ELR (cell line): ENCODE measurements around the gene CNOT6.

Experiments used
- DNase-seq: peaks from one replicate; pipeline ENCODE4 v3.0.0-alpha.2; 2015; ENCODE audit warnings: low read depth

The CNOT6 gene

DNA sequence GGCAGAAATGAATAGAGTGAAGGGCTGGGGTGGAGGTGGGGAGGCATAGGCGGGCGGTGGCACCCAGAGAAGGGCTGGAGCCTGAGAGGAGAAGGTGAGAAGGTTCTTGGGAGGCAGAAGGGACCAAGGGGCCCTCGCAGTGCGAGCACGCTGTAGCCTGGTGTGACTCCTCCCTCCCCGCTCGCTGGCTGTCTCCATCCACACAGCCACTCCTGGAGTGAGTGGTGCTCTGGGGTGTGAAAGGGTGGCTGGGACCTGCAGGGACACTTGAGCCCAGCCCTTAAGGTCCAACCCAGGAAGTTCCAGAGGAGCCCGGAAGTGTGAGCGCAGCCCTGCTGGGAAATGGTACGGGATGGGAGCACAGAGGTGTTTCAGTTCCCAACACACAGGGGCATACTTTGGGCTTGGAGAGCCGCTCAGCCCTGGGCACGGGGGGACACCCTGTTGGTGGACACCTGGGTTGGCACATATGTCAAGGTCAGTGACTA is 106.4 kb downstream of the CNOT6 start:
- DNase-seq = no peak

DNA sequence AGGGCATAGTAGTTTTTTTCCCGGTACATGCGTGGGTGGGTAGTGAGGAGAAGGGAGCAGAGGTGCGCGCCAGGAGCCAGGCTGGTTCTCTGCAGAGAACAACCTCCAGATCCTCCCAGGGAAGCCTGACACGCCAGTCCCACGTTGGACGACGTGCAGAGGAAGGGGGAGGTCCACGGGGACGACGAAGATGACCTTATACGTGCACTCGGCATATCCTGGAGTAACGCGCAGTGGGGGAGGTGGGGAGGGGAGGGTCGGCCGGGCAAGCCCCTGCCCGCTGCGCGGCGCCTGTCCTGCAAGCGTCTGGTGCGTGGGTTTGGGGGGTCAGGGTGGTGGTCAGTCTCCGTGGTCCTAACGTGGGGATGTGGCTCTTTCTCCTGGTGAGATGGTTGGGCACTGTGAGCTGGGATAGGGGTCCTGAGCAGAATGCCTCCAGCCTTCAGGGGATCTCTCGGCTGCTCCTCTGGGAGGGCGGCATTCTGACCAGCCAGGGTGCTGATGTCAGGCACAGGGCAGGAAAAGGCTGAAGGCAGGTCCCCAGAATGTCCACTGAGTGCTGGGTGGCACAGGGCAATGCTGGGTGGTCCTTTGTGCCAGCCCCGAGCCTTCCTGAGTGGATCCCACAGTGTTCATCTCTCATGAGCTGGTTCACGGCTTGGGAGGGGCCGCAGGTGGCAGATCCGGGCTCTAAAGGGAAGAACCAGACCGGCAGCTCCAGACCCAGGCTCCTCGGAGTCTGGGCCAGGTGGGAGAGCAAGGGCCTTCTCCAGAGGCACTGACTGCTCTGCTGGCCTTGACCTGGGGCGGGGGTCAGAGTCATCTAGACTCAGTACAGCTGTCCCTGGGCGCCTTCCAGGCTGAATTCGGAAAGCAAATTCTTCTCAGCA is 107.7 kb downstream of the CNOT6 start:
- DNase-seq = no peak

DNA sequence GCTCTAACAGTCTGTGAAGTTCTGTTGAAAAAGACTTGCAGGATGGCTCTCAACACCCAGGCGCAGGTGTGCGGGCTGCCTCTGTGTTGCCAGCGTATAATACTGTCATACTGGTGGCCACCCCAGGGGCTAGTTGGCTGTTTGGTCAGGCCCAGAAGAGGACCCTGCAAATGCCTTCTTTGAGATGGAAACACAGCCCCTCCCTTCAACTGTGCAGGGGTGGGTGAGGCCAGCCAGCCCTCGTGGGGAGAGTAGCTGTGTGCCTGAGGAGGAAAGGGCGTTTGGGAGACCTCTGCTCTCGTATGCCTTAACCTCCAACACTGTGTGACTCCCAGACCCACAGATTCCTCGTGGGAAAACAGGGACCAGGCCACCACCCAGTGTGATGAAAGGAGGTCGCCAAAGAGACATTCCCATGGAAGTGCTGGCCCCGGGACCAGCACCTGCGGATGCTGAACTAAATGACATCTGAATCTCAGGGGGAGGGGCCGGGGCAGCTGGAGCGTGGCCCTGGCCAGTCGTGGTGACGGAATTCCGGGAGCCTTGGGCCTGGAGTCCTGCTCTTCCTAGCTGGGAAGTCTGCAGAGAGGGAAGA is 108.4 kb downstream of the CNOT6 start:
- no peak for DNase-seq

DNA sequence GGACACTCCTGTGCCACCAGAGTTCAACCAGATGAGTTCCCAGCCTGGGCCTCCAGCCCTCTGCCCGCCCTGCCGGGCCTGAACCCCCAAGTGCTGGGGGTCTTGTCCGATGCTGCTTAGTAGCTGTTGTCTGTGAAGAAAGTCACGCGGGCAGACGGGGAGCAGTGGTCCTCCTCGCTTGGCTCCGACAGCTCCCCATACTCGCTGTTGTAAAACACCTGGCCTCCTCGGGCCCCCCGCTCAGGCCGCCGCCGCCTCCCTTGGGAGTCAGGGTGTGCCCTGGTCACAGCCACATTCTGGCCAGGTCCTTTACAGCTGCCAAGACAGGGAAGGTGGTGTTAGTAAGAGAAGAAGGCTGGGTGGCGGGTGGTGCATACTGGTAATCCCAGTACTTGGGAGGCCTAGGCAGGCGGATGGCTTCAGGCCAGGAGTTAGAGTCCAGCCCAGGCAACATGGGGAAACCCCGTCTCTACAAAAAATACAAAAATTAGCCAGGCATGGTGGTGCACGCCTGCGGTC is 109.0 kb downstream of the CNOT6 start:
- no peak for DNase-seq

DNA sequence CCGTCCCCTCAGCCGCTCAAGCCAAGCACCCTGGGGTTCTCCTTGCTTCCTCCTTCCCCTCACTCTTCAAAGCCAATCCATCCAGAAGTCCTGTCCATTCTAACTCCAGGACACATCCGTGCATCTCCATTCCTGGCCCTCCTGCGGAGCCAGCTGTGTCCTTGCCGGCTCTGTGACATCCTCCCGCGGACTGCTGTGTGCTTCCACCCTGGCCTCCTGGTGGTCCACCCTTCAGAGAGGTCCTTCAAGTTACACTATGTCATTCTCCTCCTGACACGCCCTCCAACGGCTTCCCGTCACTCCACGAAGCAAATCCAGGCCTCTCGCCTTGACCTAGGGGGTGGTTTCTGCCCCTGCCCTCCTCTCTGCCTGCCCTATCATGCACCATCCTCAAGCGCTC is 110.1 kb downstream of the CNOT6 start:
- no peak for DNase-seq

DNA sequence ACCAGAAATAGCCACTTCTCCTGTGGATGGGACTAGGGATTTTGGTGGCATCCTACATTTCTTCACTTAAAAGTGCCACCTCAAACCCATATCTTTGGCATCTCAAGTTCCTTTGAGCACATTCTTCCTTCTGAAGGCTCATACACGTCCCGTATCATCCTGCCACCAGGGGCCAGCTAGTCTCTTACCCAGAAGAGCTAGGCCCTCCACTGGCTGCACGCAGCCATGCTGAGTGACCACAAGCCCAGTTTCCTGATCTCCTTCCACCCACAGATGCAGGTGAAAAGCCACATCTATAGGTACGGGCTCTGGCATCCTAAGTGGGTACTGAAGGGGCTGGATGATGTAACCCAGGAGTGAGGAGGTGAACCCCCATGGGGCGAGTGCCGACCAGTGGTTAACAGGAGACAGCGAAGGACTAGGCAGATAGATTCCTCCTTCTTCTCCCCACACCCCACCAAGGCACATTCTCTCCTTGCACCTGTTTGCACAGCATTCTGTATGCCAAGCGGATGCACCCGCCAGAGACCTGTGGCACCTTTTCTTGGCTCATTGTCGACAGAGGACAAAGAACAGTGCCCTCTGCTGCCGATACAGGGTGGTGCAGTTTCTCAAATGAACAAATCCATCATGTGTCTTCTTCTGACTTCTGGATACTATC is 111.5 kb downstream of the CNOT6 start:
- DNase-seq = peak; percentile 64

DNA sequence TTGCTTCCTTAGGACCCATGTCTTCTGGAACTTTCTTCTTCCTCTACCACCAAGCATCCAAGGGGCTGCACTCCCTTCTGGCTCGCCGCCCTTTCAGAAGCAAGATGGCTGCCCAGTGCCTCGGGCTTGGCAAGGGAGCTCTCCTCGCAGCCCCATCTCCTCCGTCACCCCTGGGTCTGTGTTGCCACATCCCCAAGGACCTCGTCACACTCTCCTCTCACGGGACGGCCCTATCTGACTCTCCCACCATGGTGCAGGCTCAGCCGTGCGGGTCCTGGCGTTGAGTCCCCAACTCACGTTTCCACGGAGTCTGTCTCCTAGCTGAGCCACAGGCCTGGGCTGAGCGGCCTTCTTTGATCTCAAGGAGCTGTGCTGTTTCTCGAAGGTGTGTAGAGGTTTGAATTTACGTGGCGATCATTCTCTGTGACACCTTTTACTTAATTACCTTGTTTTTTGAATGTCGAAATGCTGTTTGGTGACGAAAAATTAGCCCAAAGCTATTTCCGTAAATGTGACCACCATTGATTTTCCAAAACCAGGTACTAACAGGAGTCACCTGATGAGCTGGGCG is 112.1 kb downstream of the CNOT6 start:
- DNase-seq = no peak

DNA sequence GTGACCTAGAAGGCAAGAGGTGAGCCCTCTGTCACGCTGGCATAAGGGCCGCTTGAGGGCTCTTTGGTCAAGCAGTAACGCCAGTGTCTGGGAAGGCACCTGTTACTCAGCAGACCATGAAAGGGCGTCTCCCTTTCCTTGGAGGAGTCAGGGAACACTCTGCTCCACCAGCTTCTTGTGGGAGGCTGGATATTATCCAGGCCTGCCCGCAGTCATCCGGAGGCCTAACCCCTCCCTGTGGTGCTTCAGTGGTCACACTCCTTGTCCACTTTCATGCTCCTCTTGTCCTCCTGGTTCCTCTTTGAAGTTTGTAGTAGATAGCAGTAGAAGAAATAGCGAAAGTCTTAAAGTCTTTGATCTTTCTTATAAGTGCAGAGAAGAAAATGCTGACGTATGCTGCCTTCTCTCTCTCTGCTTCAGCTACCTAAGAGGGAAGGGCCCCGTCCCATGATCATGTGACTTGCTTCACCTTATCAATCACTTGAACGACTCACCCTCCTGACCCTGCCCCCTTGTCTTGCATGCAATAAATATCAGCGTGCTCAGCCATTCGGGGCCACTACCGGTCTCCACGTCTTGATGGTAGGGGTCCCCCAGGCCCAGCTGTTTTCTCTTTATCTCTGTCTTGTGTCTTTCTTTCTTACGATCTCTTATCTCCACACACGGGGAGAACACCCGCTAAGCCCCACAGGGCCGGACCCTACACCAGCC is 113.8 kb downstream of the CNOT6 start:
- DNase-seq = no peak

DNA sequence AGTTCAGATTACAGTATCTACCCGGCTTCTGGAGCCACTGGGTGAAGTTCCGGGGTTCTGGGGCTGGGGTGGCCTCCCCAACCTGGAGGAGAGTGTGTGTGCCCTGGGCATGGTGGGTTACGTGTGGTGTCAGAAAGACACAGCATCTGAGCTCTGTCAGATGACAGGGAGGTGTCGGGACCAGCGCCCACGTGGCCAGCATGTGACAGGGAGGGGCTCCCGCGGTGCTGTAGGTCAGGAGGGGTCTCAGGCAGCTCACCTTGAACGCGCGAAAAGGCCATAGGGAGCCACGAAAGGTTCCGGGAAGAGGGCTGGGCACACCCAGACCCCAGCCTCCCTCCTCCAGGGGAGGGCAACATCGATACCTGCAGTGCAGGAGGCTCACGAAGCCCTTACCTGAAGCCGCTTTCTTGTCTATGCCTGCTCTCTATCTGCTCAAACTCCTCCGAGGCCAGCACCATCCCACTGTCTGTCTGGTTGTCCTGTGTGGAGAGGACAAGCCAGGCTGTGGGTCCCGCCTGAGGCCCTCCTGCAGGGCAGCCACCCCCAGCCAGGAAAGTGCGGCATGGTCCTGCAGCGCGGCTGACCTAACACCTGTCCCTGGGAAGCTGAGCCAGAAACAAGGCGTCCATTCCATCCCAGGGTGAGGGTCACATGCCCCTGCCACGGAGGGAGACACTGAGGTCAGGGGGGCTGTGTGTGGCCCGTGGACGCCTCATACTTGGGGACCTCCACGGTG is 114.6 kb downstream of the CNOT6 start:
- no peak for DNase-seq

DNA sequence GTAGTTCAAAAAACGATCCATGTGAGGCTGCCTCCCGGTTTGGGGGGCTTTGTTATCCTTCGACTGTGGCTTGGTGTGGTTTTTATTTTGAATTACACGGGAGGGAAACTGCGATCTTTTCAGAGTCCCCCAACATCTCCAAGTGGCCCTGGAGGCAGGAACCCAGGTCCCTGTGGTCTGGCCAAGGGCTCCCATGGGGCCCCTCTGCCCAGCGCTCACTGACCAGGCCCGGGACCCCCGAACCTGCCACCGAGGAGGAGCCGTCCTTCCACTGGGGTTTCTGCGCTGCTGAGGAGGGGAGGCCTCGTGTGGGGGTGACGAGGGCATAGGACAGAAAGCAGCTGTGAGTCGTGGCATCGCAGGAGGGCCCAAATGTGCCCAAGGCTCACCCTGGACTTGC is 115.2 kb downstream of the CNOT6 start:
- no peak for DNase-seq

DNA sequence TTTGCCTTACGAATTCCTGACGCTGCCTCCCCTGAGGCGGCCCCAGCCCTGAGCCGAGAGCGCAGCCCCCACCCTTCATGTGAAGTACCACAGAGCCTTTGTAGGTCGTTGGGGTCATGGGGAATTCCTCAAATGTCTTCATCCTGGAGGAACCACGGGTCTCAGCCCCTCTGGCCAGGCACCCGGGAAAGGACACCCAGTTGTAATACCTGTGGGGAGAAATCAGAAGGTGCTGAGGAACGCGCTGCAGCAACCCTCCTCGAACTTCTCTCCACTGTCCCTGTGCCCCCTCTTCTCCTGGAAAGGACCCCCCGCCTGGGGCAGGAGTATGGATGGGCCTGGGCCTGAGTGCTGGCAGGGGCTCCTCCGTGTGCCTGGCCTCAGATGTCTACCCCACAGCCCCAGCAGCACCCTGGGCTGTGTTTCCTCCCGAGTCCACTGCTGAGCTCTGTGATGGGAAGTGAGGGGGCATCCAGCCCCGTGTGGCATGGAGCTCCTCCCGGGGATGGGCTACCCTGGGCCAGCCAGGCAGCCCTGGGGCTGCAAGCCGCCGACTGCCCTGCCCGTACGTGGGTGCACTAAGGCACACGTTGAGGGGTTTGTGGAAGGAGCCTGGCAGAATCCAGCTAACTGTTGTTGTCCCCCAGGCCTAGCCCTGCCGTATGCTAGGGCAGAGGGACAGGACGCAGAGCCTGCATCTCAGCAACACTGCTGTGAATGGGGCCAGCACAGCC is 115.8 kb downstream of the CNOT6 start:
- DNase-seq = no peak

DNA sequence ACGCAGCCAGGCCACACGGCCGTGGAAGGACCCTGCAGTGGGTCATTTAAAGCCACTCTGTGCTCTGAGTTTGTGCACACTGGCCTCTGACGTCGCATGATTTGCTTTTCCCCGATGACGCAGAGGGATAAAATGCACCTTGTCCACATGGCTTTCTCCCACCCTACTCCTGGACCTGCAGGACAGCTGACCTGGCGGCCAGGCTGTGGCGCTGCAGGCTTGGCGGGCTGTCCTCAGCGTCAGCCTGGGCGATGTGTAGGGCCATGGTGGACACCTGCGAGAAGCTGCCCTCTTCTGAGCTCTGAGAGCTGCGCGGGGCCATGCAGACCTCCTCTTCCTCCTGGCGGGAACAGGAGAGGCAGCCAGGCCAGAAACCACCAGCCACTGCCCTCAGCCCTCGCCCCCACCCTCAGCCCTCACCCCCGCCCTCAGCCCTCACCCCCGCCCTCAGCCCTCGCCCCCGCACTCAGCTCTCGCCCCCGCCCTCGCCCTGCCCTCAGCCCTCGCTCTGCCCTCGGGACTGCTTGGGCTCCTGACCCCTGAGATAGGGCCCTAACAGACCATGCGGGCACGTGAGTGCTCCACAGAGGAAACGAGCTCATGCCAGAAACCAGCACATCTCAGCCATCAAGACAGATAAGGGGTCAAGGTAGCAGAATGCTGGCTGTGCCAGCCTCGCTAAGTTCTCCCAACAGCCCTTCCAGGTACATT is 117.1 kb downstream of the CNOT6 start:
- DNase-seq = no peak

DNA sequence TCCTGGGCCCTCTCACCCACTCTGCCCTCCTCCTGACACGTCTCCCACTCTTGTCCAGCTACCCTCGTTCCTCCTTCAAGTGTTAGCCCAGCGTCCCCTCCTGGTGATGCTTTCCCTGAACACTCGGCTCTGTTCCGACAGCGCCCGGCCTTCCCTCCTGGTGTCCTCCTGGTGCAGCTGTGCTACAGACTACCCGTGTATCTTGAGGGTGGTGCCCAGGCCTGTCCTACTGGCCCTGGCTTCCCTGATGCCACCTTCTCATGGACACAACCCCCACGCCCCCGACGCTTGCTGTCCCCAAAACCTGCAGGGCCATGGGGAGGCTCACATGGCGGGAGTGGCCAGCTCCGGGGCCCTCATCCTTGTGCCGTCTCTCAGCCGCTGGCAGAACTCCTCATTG is 118.5 kb downstream of the CNOT6 start:
- DNase-seq = no peak

DNA sequence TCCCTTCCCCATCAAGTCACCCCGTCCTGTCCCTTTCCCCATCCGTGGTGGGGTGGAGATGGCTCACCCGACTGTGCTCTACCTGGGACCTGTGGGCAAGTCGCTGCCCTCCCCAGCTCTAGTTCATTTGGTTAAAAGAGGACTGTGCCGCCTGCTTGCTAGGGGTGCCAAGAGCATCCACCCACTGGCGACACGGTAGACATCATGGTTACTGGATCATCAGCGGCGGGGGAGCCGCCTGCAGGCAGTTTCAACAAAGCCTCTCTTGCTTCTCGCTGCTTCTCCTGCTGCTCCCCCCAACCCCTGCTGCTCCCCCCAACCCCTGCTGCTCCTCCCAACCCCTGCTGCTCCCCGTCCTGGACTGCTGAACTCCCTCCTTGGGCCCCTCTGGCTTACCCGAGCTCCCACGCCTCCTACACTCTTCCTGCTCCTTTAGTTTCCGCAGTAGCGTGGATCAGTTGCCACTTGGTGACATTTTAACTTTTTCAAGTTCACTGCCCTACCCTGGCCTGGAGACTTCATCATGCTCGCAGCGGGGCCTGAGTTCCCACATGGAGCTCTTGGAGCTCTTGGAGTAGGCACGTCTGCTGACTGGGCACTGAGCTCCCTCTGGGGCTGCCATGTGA is 119.1 kb downstream of the CNOT6 start:
- no peak for DNase-seq

DNA sequence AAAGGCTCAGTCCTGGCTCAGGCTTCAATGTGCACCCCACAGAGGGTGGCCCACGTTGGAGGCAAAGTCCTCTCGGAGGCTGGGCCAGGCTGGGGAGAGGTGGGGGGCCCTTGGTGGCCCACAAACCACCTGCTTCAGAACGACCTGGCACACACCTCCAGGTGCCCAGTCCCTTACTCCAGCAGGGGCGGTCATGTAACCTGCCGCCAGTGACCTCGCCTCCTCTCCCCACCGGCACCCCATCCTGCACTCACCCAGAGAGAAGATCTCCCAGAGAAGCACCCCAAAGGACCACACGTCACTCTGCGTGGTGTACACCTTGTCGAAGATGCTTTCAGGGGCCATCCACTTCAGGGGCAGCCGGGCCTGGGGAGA is 119.6 kb downstream of the CNOT6 start:
- DNase-seq = no peak

DNA sequence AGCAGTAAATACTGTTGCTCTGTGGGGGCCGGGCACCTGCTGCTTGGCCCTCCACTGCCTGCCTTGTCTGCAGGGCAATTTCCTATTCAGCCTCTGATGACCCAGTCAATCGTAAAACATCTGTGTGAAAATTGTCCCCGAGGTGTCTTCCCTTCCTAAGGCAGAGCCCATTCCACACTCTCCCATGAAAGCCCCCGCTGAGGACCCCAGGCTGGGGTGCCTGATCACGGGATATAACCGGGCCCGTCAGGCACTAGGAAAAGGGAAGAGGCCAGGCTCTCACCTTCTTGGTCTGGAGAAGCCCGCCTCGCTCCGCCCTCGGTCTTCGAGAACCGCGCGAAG is 124.3 kb downstream of the CNOT6 start:
- no peak for DNase-seq

DNA sequence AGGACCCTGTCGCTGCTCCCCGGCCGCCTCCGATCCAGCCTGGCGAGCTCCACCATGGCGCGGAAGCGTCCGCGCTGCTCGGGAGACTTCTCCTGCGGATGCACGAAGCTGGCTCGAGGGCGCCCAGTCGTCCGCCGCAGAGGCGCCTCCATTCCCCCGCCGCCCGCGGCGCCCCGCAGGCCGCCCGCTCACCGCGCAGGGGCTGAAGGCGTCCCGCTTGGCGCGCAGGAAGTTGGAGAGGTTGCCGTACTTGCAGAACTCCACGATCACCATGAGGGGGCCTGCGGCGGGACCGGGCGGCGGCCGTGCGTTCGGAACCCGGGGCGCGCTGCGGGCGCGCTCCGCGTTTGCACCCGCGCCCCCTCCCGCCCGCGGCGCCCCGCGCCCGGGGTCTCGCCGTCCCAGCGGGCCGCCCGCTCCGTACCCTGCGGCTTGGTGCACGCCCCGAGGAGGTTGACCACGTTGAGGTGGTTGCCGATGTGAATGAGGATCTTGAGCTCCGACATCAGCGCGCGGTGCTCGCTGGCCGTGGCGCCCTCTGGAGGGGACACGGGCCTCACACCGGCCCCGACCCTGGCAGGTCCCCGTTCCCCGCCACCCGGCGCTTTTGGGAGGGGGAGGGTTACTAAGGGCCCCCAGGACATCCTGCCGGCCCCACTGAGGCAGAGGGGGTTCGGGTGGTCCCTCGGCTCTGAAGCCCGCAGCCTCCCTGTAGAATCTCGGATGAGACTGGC is 124.8 kb downstream of the CNOT6 start:
- peak; percentile 28 for DNase-seq

DNA sequence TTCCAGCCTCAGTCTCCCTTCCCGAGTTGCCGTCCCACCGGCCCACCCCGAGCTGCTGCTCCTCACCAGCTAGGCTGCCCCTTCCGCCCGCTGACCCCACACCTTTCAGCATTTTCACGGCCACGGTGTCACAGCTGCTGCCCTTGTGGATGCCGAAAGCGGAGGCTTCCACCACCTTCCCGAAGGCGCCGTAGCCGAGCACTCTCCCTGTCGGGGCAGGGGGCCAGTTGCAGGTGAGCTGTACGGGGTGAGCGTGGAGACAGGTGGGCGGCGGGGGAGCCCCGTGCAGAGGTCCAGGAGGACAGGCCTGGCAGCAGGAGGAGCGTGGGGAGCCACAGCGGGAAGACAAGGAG is 125.4 kb downstream of the CNOT6 start:
- DNase-seq = no peak

DNA sequence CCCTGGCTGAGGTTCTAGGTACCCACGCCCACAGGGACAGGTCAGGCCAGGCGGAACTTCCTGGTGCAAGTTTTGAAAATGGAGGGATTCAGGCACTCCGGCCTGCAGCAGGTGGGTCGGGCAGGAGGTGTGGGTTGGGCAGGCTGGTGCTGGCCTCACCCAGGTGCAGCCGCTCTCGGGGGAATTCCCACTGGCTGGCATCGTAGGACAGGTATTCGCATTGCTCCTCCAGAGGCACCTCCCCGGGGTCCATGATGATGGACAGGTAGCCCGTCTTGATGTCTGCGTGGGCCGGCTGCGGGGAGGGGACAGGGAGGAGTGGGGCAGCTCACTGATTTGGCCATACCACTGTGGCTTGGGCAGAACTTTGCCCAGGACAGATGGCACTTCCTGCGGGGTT is 125.8 kb downstream of the CNOT6 start:
- DNase-seq = no peak
